GM23338 (cell line): ENCODE data around the gene GCNT1. TPM values are rescaled to one million over a fixed set of nuclear protein-coding genes. Genes with fewer than 3 reads are reported as not detected.

ENCODE experiments used
- ATAC-seq: fragments of 200-7000 bp; cut with Tn5 transposase; 3 replicates; pipeline ENCODE4 v1.9.1; 2020
- DNase-seq: peaks from one replicate; pipeline ENCODE4 v3.0.0-alpha.2; 2015; ENCODE audit warnings: low spot score
- H2AFZ ChIP-seq: fragments of 200-600 bp; sonication (generic); 2 replicates; pipeline ENCODE4 v1.8.0; 2016; ENCODE audit warnings: antibody characterized with exemption, mild to moderate bottlenecking, moderate library complexity
- H3F3A ChIP-seq: fragments of 200-600 bp; sonication (generic); replicated peaks from 2 replicates; pipeline ENCODE4 v1.8.0; 2017; ENCODE audit warnings: antibody characterized with exemption, mixed run types, low read depth
- H3K27ac ChIP-seq: fragments of 200-600 bp; sonication (generic); 2 replicates; pipeline ENCODE4 v1.6.1; 2016; ENCODE audit warnings: low read depth
- H3K27me3 ChIP-seq: fragments of 200-600 bp; sonication (generic); 2 replicates; pipeline ENCODE4 v1.8.0; 2016; ENCODE audit warnings: mild to moderate bottlenecking, mixed run types, moderate library complexity; ENCODE audit not compliant: insufficient read depth
- H3K36me3 ChIP-seq: fragments of 200-600 bp; sonication (generic); 2 replicates; pipeline ENCODE4 v1.8.0; 2016; ENCODE audit warnings: mild to moderate bottlenecking; ENCODE audit not compliant: insufficient read depth
- H3K4me1 ChIP-seq: fragments of 200-600 bp; sonication (generic); 2 replicates; pipeline ENCODE4 v1.8.0; 2016; ENCODE audit warnings: mild to moderate bottlenecking, moderate library complexity; ENCODE audit not compliant: insufficient read depth
- H3K4me2 ChIP-seq: fragments of 200-600 bp; sonication (generic); 2 replicates; pipeline ENCODE4 v1.7.1; 2017; ENCODE audit warnings: mixed run types
- H3K4me3 ChIP-seq: fragments of 200-600 bp; sonication (generic); 2 replicates; pipeline ENCODE4 v1.6.1; 2016; ENCODE audit warnings: mixed run types
- H3K79me2 ChIP-seq: fragments of 200-600 bp; sonication (generic); replicated peaks from 2 replicates; pipeline ENCODE4 v1.8.0; 2017; ENCODE audit warnings: mild to moderate bottlenecking; ENCODE audit not compliant: insufficient read depth
- H3K9me2 ChIP-seq: fragments of 200-600 bp; sonication (generic); 2 replicates; pipeline ENCODE4 v1.8.0; 2017; ENCODE audit not compliant: insufficient read depth
- H4K20me1 ChIP-seq: fragments of 200-600 bp; sonication (generic); replicated peaks from 2 replicates; pipeline ENCODE4 v1.8.0; 2017; ENCODE audit warnings: mild to moderate bottlenecking; ENCODE audit not compliant: insufficient read depth
- H3K27ac Mint-ChIP-seq: 2 replicates; pipeline ENCODE4 v1.8.0; 2020; ENCODE audit warnings: inconsistent platforms, mild to moderate bottlenecking, moderate library complexity, mixed read lengths
- H3K27me3 Mint-ChIP-seq: 3 replicates; pipeline ENCODE4 v1.8.0; 2022; ENCODE audit warnings: low read depth, mild to moderate bottlenecking, moderate library complexity, mixed read lengths, inconsistent platforms; ENCODE audit not compliant: insufficient read depth, poor library complexity
- H3K36me3 Mint-ChIP-seq: 3 replicates; pipeline ENCODE4 v1.8.0; 2021; ENCODE audit warnings: low read depth, mild to moderate bottlenecking, inconsistent platforms, moderate library complexity, mixed read lengths
- H3K4me1 Mint-ChIP-seq: 3 replicates; pipeline ENCODE4 v1.8.0; 2020; ENCODE audit warnings: mild to moderate bottlenecking, inconsistent platforms, mixed read lengths
- H3K4me3 Mint-ChIP-seq: 3 replicates; pipeline ENCODE4 v1.8.0; 2021; ENCODE audit warnings: moderate library complexity, mild to moderate bottlenecking, inconsistent platforms, mixed read lengths
- H3K9me3 Mint-ChIP-seq: 3 replicates; pipeline ENCODE4 v1.8.0; 2020; ENCODE audit warnings: moderate library complexity, mild to moderate bottlenecking, inconsistent platforms, mixed read lengths
- CREB1 ChIP-seq: fragments of 250-450 bp; sonication (Bioruptor Pico); IDR thresholded peaks from 2 replicates; pipeline ENCODE4 v1.5.0; 2020; ENCODE audit warnings: low read depth, mild to moderate bottlenecking, moderate library complexity
- ETS1 ChIP-seq: IDR thresholded peaks from 2 replicates; pipeline ENCODE4 v1.6.1; 2016; ENCODE audit warnings: antibody characterized with exemption
- EZH2 ChIP-seq: fragments of 200-600 bp; sonication (generic); IDR thresholded peaks from one replicate; pipeline ENCODE4 v1.8.0; 2017; ENCODE audit warnings: antibody characterized with exemption, mild to moderate bottlenecking, low read depth; ENCODE audit not compliant: unreplicated experiment
- JUNB ChIP-seq: IDR thresholded peaks from one replicate; pipeline ENCODE4 v1.6.1; 2016; ENCODE audit warnings: antibody characterized with exemption; ENCODE audit not compliant: unreplicated experiment
- STAT1 ChIP-seq: IDR thresholded peaks from one replicate; pipeline ENCODE4 v1.6.1; 2016; ENCODE audit warnings: antibody characterized with exemption; ENCODE audit not compliant: unreplicated experiment
- ZNF114 ChIP-seq: fragments of 250-450 bp; sonication (Bioruptor Pico); IDR thresholded peaks from 2 replicates; pipeline ENCODE4 v1.5.0; 2020; ENCODE audit warnings: mild to moderate bottlenecking, moderate library complexity
- polyA plus RNA-seq: library from polyadenylated mRNA; unstranded; fragments of >200 nt; fragmentation: Nextera tagmentation; extraction: Ambion mirVana; gene quantifications from 2 replicates; pipeline ENCODE4 v1.2.1, GENCODE V29; 2016
- total RNA-seq: library from RNA; depleted of rRNA; stranded (reverse); fragments of >200 nt; shearing (Covaris generic); gene quantifications from 2 replicates; pipeline ENCODE4 v1.2.3, GENCODE V29; 2014
- TF ChIP-seq, protein P1 (sequence below): fragments of 250-450 bp; sonication (Bioruptor Pico); IDR thresholded peaks from 2 replicates; pipeline ENCODE4 v1.5.0; 2020; ENCODE audit warnings: mild to moderate bottlenecking, moderate library complexity

The GCNT1 gene
- total and polyA plus RNA-seq, 2 experiments from 2014 or later: 4.2 to 11.4 TPM

GRCh38 chr9:76448501-76448900, 10.5 kb upstream of the GCNT1 start (continued):
- TF ChIP-seq, protein P1, sequence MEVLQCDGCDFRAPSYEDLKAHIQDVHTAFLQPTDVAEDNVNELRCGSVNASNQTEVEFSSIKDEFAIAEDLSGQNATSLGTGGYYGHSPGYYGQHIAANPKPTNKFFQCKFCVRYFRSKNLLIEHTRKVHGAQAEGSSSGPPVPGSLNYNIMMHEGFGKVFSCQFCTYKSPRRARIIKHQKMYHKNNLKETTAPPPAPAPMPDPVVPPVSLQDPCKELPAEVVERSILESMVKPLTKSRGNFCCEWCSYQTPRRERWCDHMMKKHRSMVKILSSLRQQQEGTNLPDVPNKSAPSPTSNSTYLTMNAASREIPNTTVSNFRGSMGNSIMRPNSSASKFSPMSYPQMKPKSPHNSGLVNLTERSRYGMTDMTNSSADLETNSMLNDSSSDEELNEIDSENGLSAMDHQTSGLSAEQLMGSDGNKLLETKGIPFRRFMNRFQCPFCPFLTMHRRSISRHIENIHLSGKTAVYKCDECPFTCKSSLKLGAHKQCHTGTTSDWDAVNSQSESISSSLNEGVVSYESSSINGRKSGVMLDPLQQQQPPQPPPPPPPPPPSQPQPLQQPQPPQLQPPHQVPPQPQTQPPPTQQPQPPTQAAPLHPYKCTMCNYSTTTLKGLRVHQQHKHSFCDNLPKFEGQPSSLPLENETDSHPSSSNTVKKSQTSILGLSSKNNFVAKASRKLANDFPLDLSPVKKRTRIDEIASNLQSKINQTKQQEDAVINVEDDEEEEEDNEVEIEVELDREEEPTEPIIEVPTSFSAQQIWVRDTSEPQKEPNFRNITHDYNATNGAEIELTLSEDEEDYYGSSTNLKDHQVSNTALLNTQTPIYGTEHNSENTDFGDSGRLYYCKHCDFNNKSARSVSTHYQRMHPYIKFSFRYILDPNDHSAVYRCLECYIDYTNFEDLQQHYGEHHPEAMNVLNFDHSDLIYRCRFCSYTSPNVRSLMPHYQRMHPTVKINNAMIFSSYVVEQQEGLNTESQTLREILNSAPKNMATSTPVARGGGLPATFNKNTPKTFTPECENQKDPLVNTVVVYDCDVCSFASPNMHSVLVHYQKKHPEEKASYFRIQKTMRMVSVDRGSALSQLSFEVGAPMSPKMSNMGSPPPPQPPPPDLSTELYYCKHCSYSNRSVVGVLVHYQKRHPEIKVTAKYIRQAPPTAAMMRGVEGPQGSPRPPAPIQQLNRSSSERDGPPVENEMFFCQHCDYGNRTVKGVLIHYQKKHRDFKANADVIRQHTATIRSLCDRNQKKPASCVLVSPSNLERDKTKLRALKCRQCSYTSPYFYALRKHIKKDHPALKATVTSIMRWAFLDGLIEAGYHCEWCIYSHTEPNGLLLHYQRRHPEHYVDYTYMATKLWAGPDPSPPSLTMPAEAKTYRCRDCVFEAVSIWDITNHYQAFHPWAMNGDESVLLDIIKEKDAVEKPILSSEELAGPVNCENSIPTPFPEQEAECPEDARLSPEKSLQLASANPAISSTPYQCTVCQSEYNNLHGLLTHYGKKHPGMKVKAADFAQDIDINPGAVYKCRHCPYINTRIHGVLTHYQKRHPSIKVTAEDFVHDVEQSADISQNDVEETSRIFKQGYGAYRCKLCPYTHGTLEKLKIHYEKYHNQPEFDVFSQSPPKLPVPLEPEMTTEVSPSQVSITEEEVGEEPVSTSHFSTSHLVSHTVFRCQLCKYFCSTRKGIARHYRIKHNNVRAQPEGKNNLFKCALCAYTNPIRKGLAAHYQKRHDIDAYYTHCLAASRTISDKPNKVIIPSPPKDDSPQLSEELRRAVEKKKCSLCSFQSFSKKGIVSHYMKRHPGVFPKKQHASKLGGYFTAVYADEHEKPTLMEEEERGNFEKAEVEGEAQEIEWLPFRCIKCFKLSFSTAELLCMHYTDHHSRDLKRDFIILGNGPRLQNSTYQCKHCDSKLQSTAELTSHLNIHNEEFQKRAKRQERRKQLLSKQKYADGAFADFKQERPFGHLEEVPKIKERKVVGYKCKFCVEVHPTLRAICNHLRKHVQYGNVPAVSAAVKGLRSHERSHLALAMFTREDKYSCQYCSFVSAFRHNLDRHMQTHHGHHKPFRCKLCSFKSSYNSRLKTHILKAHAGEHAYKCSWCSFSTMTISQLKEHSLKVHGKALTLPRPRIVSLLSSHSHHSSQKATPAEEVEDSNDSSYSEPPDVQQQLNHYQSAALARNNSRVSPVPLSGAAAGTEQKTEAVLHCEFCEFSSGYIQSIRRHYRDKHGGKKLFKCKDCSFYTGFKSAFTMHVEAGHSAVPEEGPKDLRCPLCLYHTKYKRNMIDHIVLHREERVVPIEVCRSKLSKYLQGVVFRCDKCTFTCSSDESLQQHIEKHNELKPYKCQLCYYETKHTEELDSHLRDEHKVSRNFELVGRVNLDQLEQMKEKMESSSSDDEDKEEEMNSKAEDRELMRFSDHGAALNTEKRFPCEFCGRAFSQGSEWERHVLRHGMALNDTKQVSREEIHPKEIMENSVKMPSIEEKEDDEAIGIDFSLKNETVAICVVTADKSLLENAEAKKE (CRISPR knock-in tag): no peak
- TF ChIP-seq ZNF114 (CRISPR knock-in tag): no peak
- no peak for TF ChIP-seq STAT1
- TF ChIP-seq ETS1: no peak

DNA sequence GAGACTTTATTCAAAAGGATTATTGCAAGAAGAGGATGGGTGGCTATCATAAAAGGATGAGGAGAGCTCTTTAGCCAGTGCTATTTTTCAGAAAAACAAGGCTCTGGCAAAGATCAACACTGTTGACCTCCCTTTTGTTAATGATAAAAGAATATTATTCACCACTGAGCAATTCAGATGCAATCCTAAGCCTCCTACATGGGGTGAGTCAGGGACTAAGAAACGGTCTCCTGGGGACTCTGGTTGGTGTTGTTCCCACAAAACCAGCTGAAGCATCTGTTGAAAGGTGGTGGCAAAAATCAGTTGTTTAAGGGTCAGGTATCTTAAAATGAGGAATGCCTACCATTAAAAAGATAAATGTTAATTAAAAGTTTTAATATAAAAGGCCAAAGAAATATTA, 7.7 kb upstream of the GCNT1 start:
- Histone ChIP-seq H3K27ac (no peak overlapping the region), H4K20me1 (no peaks in the 10 kb centered on the region), H3F3A (no peaks in the 10 kb centered on the region), H3K4me1 (peaks cover 10% of the 10 kb centered on the region), H2AFZ (no peak overlapping the region), H3K4me3 (no peak overlapping the region), H3K4me2 (no peak overlapping the region), H3K79me2 (no peaks in the 10 kb centered on the region), H3K9me2 (no peaks in the 10 kb centered on the region), H3K36me3 (no peaks in the 10 kb centered on the region), H3K27me3 (no peaks in the 10 kb centered on the region)
- peaks cover 5% of the 10 kb centered on the region for H3K36me3 Mint-ChIP-seq
- H3K27me3 Mint-ChIP-seq: peaks cover 3% of the 10 kb centered on the region
- no peak overlapping the region for H3K27ac Mint-ChIP-seq
- no peak overlapping the region for H3K4me3 Mint-ChIP-seq
- H3K4me1 Mint-ChIP-seq: peaks cover 21% of the 10 kb centered on the region
- ATAC-seq (peak; percentile 41), DNase-seq (no peak)
- peaks cover 12% of the 10 kb centered on the region for H3K9me3 Mint-ChIP-seq
- TF ChIP-seq EZH2 (no peak), JUNB (no peak), STAT1 (no peak), ETS1 (no peak), CREB1 (CRISPR knock-in tag) (no peak)
- TF ChIP-seq, protein P1 (CRISPR knock-in tag): no peak
